Esophagus squamous epithelium (tissue), 4 donors: ENCODE measurements around the gene EHBP1.

Experiments used
- CTCF ChIP-seq, 6 experiments: fragments of 450-650 bp in 4 of 6; fragments of 200-600 bp in 2 of 6; sonication (generic) in 2 of 6; IDR thresholded peaks; one replicate each; pipeline ENCODE4 v1.5.1; 2016 to 2019; ENCODE audit warnings: antibody characterized with exemption in 6 of 6, mild to moderate bottlenecking in 4 of 6, moderate library complexity in 4 of 6
- POLR2A ChIP-seq, 4 donors: fragments of 450-650 bp; IDR thresholded peaks; one replicate each; pipeline ENCODE4 v1.6.1; 2017; ENCODE audit warnings: antibody characterized with exemption in 4 of 4, mild to moderate bottlenecking in 4 of 4, moderate library complexity in 3 of 4

- TF ChIP-seq CTCF (IDR thresholded peaks at IDR 0.05) (no peak), POLR2A (IDR thresholded peaks at IDR 0.05) (no peak)
Measured at GRCh38 chr2:62686012-62686685, 19.4 kb upstream of the EHBP1 start.
